CD14-positive monocyte (primary cell): ENCODE measurements around the gene PCDHGA6. TPM values are rescaled to one million over a fixed set of nuclear protein-coding genes. Genes with fewer than 3 reads are reported as not detected.
"Not testable (repeated sequence)": the region's sequence is repeated elsewhere in the genome, so short reads cannot be mapped to it uniquely, and the experiment has no call there.

Experiments
- DNase-seq, 3 donors: peaks; one replicate each; pipeline ENCODE4 v3.0.0-alpha.2; 2011 to 2022
- H2AFZ ChIP-seq: 2 replicates; pipeline ENCODE4 v1.6.0; 2012; ENCODE audit warnings: mild to moderate bottlenecking, low read depth, low read length, inconsistent platforms; ENCODE audit not compliant: insufficient read depth, poor library complexity, severe bottlenecking
- H3K27ac ChIP-seq, 2 donors: 1 replicate in 1 of 2; 2 replicates in 1 of 2; pipeline ENCODE4 v1.5.1; 2012 to 2013; ENCODE audit warnings: low read length in 2 of 2, control low read depth in 1 of 2, inconsistent platforms in 1 of 2, low read depth in 1 of 2, mild to moderate bottlenecking in 1 of 2
- H3K27me3 ChIP-seq, 2 donors: one replicate each; pipeline versions ENCODE4 v1.6.0 to v1.6.1; 2011 to 2013; ENCODE audit warnings: low read length in 2 of 2; ENCODE audit not compliant: control insufficient read depth in 2 of 2, insufficient read depth in 2 of 2
- H3K36me3 ChIP-seq, 2 donors: replicated peaks in 1 of 2; 1 replicate in 1 of 2; 2 replicates in 1 of 2; pipeline versions ENCODE4 v1.5.1 to v1.6.1; 2012 to 2013; ENCODE audit warnings: low read length in 2 of 2, control low read depth in 1 of 2, inconsistent platforms in 1 of 2, mild to moderate bottlenecking in 1 of 2; ENCODE audit not compliant: insufficient read depth in 2 of 2, control insufficient read depth in 1 of 2
- H3K4me1 ChIP-seq, 2 donors: 1 replicate in 1 of 2; 2 replicates in 1 of 2; pipeline versions ENCODE4 v1.5.1 to v1.6.1; 2012 to 2013; ENCODE audit warnings: low read length in 2 of 2, control low read depth in 1 of 2, inconsistent platforms in 1 of 2, mild to moderate bottlenecking in 1 of 2, moderate library complexity in 1 of 2; ENCODE audit not compliant: insufficient read depth in 2 of 2, control insufficient read depth in 1 of 2
- H3K4me2 ChIP-seq: replicated peaks from 2 replicates; pipeline ENCODE3; 2012; ENCODE audit warnings: low read length, moderate library complexity, mild to moderate bottlenecking; ENCODE audit not compliant: poor library complexity, severe bottlenecking; ENCODE audit errors: extremely low read depth
- H3K4me3 ChIP-seq, 3 experiments: fragments of 200-600 bp in 1 of 3; sonication (generic) in 1 of 3; replicated peaks in 1 of 3; 1 replicate in 2 of 3; 2 replicates in 1 of 3; pipeline ENCODE4 v1.5.1; 2011 to 2013; ENCODE audit warnings: low read length in 3 of 3, mild to moderate bottlenecking in 3 of 3, control low read depth in 2 of 3, low read depth in 2 of 3, inconsistent platforms in 1 of 3, moderate library complexity in 1 of 3
- H3K79me2 ChIP-seq: 2 replicates; pipeline ENCODE4 v1.6.0; 2012; ENCODE audit warnings: mild to moderate bottlenecking, control low read depth, inconsistent platforms, low read length, moderate library complexity; ENCODE audit not compliant: insufficient read depth
- H3K9ac ChIP-seq: 2 replicates; pipeline ENCODE4 v1.6.0; 2017; ENCODE audit warnings: low read length, mild to moderate bottlenecking; ENCODE audit not compliant: insufficient read depth, poor library complexity, severe bottlenecking
- H3K9me3 ChIP-seq, 2 donors: replicated peaks in 1 of 2; 1 replicate in 1 of 2; 2 replicates in 1 of 2; pipeline versions ENCODE4 v1.5.1 to v1.6.1; 2012 to 2013; ENCODE audit warnings: low read length in 2 of 2, control low read depth in 1 of 2; ENCODE audit not compliant: control insufficient read depth in 1 of 2, insufficient read depth in 1 of 2
- H4K20me1 ChIP-seq: 2 replicates; pipeline ENCODE4 v1.6.0; 2012; ENCODE audit warnings: mild to moderate bottlenecking, low read length, control low read depth, moderate library complexity; ENCODE audit not compliant: insufficient read depth
- H3K27ac Mint-ChIP-seq, 7 donors: one replicate each; pipeline ENCODE4 v1.8.0; 2020; ENCODE audit warnings: mild to moderate bottlenecking in 7 of 7, mixed read lengths in 7 of 7, moderate library complexity in 6 of 7, inconsistent platforms in 2 of 7
- H3K27me3 Mint-ChIP-seq, 3 donors: one replicate each; pipeline ENCODE4 v1.8.0; 2021 to 2022; ENCODE audit warnings: low read depth in 3 of 3, mild to moderate bottlenecking in 3 of 3, mixed read lengths in 3 of 3, moderate library complexity in 3 of 3, inconsistent platforms in 1 of 3
- H3K36me3 Mint-ChIP-seq, 2 donors: one replicate each; pipeline ENCODE4 v1.8.0; 2020; ENCODE audit warnings: mixed read lengths in 2 of 2, inconsistent platforms in 1 of 2, mild to moderate bottlenecking in 1 of 2
- H3K4me1 Mint-ChIP-seq: one replicate; pipeline ENCODE4 v1.8.0; 2020; ENCODE audit warnings: mild to moderate bottlenecking, mixed read lengths
- H3K4me3 Mint-ChIP-seq, 2 donors: one replicate each; pipeline ENCODE4 v1.8.0; 2020; ENCODE audit warnings: mild to moderate bottlenecking in 2 of 2, mixed read lengths in 2 of 2, moderate library complexity in 1 of 2
- H3K9me3 Mint-ChIP-seq, 7 donors: one replicate each; pipeline ENCODE4 v1.8.0; 2020 to 2022; ENCODE audit warnings: mixed read lengths in 7 of 7, mild to moderate bottlenecking in 6 of 7, moderate library complexity in 6 of 7, inconsistent platforms in 2 of 7
- CTCF ChIP-seq: fragments of 200-600 bp; IDR thresholded peaks from one replicate; pipeline ENCODE4 v1.8.0; 2022; ENCODE audit warnings: antibody characterized with exemption, mild to moderate bottlenecking
- WGBS: methylation state at CpG from one replicate; pipeline ENCODE4 v1.1.5; 2013; ENCODE audit warnings: missing lambda C conversion rate; ENCODE audit not compliant: insufficient coverage; 5-methylcytosine and 5-hydroxymethylcytosine counted together
- intact Hi-C, 2 donors: fragments of 100-400 bp; cut with micrococcal nuclease; formaldehyde crosslinking; loops; one replicate each; pipeline versions ENCODE4 v1.15.0 to v1.15.1; 2023
- polyA plus RNA-seq, 3 donors: library from polyadenylated mRNA; depleted of rRNA in 1 of 3; unstranded in 2 of 3; stranded (reverse) in 1 of 3; fragments of 300-500 nt in 2 of 3; fragments of >200 nt in 1 of 3; fragmentation: Illumina TruSeq in 2 of 3; gene quantifications; 1 replicate in 2 of 3; 2 replicates in 1 of 3; pipeline ENCODE4 v1.2.3, GENCODE V29; 2012 to 2021

PCDHGA6 gene
- polyA plus RNA-seq, 3 donors: not detected

GRCh38 chr5:141397756-141398551, 24.3 kb downstream of the PCDHGA6 start, which contains the start of gene PCDHGB5:
Gene PCDHGB5, plus strand, starts transcription at chr5:141397947. Its CDS starts 181 bp downstream, at chr5:141398128.
- Histone ChIP-seq H3K9me3 (peaks cover 50 to 83% of the 10 kb centered on the region in 2 donors), H2AFZ (peak within 1 kb of the TSS; percentile 29), H3K27me3 (peaks cover 56 to 97% of the 10 kb centered on the region in 2 donors)
- TF ChIP-seq CTCF: peak; percentile 49
- H3K9ac ChIP-seq, H3K4me1 ChIP-seq, intact Hi-C loops, H3K79me2 ChIP-seq, H4K20me1 ChIP-seq, H3K36me3 ChIP-seq, DNase-seq, H3K27ac ChIP-seq, H3K27ac Mint-ChIP-seq, H3K4me3 ChIP-seq, H3K4me2 ChIP-seq, H3K4me1 Mint-ChIP-seq: not testable (repeated sequence)
- 1% methylated on average over 13 of the region's 43 CpGs for WGBS
- H3K4me3 Mint-ChIP-seq: peak within 1 kb of the TSS; percentile 37 to 73
- peaks cover 69 to 85% (median 83%) of the 10 kb centered on the region in 3 donors for H3K27me3 Mint-ChIP-seq
- H3K9me3 Mint-ChIP-seq: peaks cover 37 to 76% (median 64%) of the 10 kb centered on the region in 7 donors
- peaks cover 7 to 13% of the 10 kb centered on the region in 2 donors for H3K36me3 Mint-ChIP-seq

- Histone ChIP-seq H3K27ac (no peak overlapping the region), H3K9me3 (peaks cover 50 to 83% of the 10 kb centered on the region in 2 donors), H2AFZ (no peak overlapping the region), H3K36me3 (no peaks in the 10 kb centered on the region), H3K4me3 (no peak overlapping the region), H3K4me1 (peaks cover 0 to 3% of the 10 kb centered on the region in 2 donors), H3K4me2 (no peak overlapping the region), H3K9ac (no peak overlapping the region), H3K79me2 (no peaks in the 10 kb centered on the region), H3K27me3 (peaks cover 59 to 97% of the 10 kb centered on the region in 2 donors), H4K20me1 (no peaks in the 10 kb centered on the region)
- peaks cover 9% of the 10 kb centered on the region for H3K4me1 Mint-ChIP-seq
- peaks cover 9 to 10% of the 10 kb centered on the region in 2 donors for H3K36me3 Mint-ChIP-seq
- H3K27me3 Mint-ChIP-seq: peaks cover 69 to 85% (median 83%) of the 10 kb centered on the region in 3 donors
- H3K9me3 Mint-ChIP-seq: peaks cover 37 to 76% (median 64%) of the 10 kb centered on the region in 7 donors
- 30% methylated on average over 14 of the region's 15 CpGs for WGBS
- intact Hi-C loops: no loop called here
- TF ChIP-seq CTCF: no peak
- H3K4me3 Mint-ChIP-seq: peak overlapping the region in 1 of 2 donors; percentile 73
- H3K27ac Mint-ChIP-seq: no peak overlapping the region
- no peak for DNase-seq
These were observed 24.9 kb downstream of the PCDHGA6 start for GRCh38 chr5:141398608-141399007.
